SK-N-SH treated with all-trans-retinoic acid at 6 μM for 48 hours (cell line): Measurements from ENCODE around the gene SMTNL2.
"Not testable (repeated sequence)": the region's sequence is repeated elsewhere in the genome, so short reads cannot be mapped to it uniquely, and the experiment has no call there.

Source experiments
- ATAC-seq: fragments of 200-7000 bp; cut with Tn5 transposase; 3 replicates; pipeline ENCODE4 v1.9.1; 2020; ENCODE audit warnings: mild to moderate bottlenecking, moderate library complexity
- CSDC2 ChIP-seq: fragments of 250-450 bp; sonication (Bioruptor Pico); IDR thresholded peaks from 2 replicates; pipeline ENCODE4 v1.5.0; 2020; ENCODE audit warnings: mild to moderate bottlenecking, moderate library complexity
- ESRRG ChIP-seq: fragments of 250-450 bp; sonication (Bioruptor Pico); IDR thresholded peaks from 2 replicates; pipeline ENCODE4 v1.6.1; 2021; ENCODE audit warnings: mild to moderate bottlenecking
- GLIS3 ChIP-seq: fragments of 250-450 bp; sonication (Bioruptor Pico); IDR thresholded peaks from 2 replicates; pipeline ENCODE4 v1.5.0; 2020; ENCODE audit warnings: mild to moderate bottlenecking, moderate library complexity
- ISL1 ChIP-seq: fragments of 250-450 bp; sonication (Bioruptor Pico); IDR thresholded peaks from 2 replicates; pipeline ENCODE4 v2.1.2; 2022; ENCODE audit warnings: mild to moderate bottlenecking, moderate library complexity
- OSR1 ChIP-seq: fragments of 250-450 bp; sonication (Bioruptor Pico); IDR thresholded peaks from 2 replicates; pipeline ENCODE4 v1.8.0; 2022; ENCODE audit warnings: moderate library complexity, mild to moderate bottlenecking, inconsistent platforms
- PPARA ChIP-seq: fragments of 250-450 bp; sonication (Bioruptor Pico); IDR thresholded peaks from 2 replicates; pipeline ENCODE4 v1.5.0; 2020; ENCODE audit warnings: mild to moderate bottlenecking, borderline replicate concordance
- SNAI2 ChIP-seq: fragments of 250-450 bp; sonication (Bioruptor Pico); IDR thresholded peaks from 2 replicates; pipeline ENCODE4 v1.5.0; 2020; ENCODE audit warnings: mild to moderate bottlenecking, moderate library complexity
- TCF4 ChIP-seq: fragments of 250-450 bp; sonication (Bioruptor Pico); IDR thresholded peaks from 2 replicates; pipeline ENCODE4 v1.8.0; 2021; ENCODE audit warnings: mild to moderate bottlenecking, moderate library complexity, borderline replicate concordance
- TOX ChIP-seq: fragments of 250-450 bp; sonication (Bioruptor Pico); IDR thresholded peaks from 2 replicates; pipeline ENCODE4 v1.8.0; 2021; ENCODE audit warnings: mild to moderate bottlenecking, moderate library complexity, borderline replicate concordance
- ZC3H10 ChIP-seq: fragments of 250-450 bp; sonication (Bioruptor Pico); IDR thresholded peaks from 2 replicates; pipeline ENCODE4 v1.5.1; 2021; ENCODE audit warnings: mild to moderate bottlenecking, moderate library complexity
- ZFP3 ChIP-seq: fragments of 250-450 bp; sonication (Bioruptor Pico); IDR thresholded peaks from 2 replicates; pipeline ENCODE4 v1.5.0; 2020; ENCODE audit warnings: mild to moderate bottlenecking, moderate library complexity
- ZFP30 ChIP-seq: fragments of 450-650 bp; formaldehyde crosslinking; IDR thresholded peaks from 2 replicates; pipeline ENCODE4 v1.5.0; 2022; ENCODE audit warnings: mild to moderate bottlenecking, moderate library complexity
- ZNF565 ChIP-seq: fragments of 450-650 bp; formaldehyde crosslinking; conservative IDR thresholded peaks from 2 replicates; pipeline ENCODE4 v1.5.0; 2020; ENCODE audit warnings: low read depth, mild to moderate bottlenecking, moderate library complexity
- ZNF70 ChIP-seq: fragments of 450-650 bp; formaldehyde crosslinking; IDR thresholded peaks from 2 replicates; pipeline ENCODE4 v1.5.0; 2020; ENCODE audit warnings: mild to moderate bottlenecking, moderate library complexity
- ZNF8 ChIP-seq: fragments of 450-650 bp; formaldehyde crosslinking; IDR thresholded peaks from 2 replicates; pipeline ENCODE4 v1.5.0; 2020; ENCODE audit warnings: mild to moderate bottlenecking, moderate library complexity
- TF ChIP-seq, protein P1 (sequence below): fragments of 250-450 bp; sonication (Bioruptor Pico); IDR thresholded peaks from 2 replicates; pipeline ENCODE4 v1.5.1; 2021; ENCODE audit warnings: mild to moderate bottlenecking, moderate library complexity
- TF ChIP-seq, protein P2 (sequence below): fragments of 250-450 bp; sonication (Bioruptor Pico); IDR thresholded peaks from 2 replicates; pipeline ENCODE4 v1.8.0; 2020; ENCODE audit warnings: mild to moderate bottlenecking, moderate library complexity, borderline replicate concordance
- TF ChIP-seq, protein P3 (sequence below): fragments of 250-450 bp; sonication (Bioruptor Pico); IDR thresholded peaks from 2 replicates; pipeline ENCODE4 v1.8.0; 2021; ENCODE audit warnings: low read depth, mild to moderate bottlenecking, moderate library complexity, borderline replicate concordance

SMTNL2 gene

DNA sequence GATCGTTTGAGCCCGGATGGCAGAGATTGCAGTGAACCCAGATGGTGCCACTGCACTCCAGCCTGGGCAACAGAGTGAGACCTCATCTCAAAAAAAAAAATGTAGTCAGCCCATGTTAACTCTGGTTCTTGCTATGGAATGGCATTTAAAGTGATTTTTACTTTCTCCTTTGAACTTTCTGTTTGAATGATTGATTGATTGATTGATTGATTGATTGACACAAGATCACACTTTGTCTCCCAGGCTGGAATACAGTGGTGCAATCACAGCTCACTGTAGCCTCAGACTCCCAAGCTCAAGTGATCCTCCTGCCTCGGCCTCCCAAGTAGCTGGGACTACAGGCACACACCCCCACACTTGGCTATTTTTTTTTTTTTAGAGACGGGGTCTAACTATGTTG lies 17.0 kb downstream of the SMTNL2 start:
- ATAC-seq = no peak

DNA sequence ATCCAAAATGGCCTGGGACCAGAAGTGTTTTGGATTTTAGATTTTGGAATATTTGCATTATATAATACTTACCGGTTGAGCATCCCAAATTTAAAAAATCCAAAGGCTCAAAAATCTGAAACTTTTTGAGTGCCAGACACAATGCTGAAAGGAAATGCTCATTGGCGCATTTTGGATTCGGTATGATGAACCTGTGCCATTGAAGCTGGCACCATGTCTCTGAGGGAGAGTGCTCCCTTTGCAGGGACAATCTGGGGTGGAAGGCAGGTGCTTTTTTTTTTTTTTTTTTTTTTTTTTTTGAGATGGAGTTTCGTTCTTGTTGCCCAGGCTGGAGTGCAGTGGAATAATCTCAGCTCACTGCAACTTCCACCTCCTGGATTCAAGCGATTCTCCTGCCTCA lies 17.7 kb downstream of the SMTNL2 start:
- TF ChIP-seq, protein P1, sequence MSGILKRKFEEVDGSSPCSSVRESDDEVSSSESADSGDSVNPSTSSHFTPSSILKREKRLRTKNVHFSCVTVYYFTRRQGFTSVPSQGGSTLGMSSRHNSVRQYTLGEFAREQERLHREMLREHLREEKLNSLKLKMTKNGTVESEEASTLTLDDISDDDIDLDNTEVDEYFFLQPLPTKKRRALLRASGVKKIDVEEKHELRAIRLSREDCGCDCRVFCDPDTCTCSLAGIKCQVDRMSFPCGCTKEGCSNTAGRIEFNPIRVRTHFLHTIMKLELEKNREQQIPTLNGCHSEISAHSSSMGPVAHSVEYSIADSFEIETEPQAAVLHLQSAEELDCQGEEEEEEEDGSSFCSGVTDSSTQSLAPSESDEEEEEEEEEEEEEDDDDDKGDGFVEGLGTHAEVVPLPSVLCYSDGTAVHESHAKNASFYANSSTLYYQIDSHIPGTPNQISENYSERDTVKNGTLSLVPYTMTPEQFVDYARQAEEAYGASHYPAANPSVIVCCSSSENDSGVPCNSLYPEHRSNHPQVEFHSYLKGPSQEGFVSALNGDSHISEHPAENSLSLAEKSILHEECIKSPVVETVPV (CRISPR knock-in tag) = no peak
- TF ChIP-seq, protein P2, sequence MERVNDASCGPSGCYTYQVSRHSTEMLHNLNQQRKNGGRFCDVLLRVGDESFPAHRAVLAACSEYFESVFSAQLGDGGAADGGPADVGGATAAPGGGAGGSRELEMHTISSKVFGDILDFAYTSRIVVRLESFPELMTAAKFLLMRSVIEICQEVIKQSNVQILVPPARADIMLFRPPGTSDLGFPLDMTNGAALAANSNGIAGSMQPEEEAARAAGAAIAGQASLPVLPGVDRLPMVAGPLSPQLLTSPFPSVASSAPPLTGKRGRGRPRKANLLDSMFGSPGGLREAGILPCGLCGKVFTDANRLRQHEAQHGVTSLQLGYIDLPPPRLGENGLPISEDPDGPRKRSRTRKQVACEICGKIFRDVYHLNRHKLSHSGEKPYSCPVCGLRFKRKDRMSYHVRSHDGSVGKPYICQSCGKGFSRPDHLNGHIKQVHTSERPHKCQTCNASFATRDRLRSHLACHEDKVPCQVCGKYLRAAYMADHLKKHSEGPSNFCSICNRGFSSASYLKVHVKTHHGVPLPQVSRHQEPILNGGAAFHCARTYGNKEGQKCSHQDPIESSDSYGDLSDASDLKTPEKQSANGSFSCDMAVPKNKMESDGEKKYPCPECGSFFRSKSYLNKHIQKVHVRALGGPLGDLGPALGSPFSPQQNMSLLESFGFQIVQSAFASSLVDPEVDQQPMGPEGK (CRISPR knock-in tag) = no peak
- no peak for TF ChIP-seq OSR1 (CRISPR knock-in tag)
- TF ChIP-seq TCF4 (CRISPR knock-in tag) = no peak
- TF ChIP-seq ISL1 (CRISPR knock-in tag) = no peak
- TF ChIP-seq SNAI2 = no peak
- no peak for TF ChIP-seq TOX
- TF ChIP-seq ZFP30 = no peak
- TF ChIP-seq, protein P3, sequence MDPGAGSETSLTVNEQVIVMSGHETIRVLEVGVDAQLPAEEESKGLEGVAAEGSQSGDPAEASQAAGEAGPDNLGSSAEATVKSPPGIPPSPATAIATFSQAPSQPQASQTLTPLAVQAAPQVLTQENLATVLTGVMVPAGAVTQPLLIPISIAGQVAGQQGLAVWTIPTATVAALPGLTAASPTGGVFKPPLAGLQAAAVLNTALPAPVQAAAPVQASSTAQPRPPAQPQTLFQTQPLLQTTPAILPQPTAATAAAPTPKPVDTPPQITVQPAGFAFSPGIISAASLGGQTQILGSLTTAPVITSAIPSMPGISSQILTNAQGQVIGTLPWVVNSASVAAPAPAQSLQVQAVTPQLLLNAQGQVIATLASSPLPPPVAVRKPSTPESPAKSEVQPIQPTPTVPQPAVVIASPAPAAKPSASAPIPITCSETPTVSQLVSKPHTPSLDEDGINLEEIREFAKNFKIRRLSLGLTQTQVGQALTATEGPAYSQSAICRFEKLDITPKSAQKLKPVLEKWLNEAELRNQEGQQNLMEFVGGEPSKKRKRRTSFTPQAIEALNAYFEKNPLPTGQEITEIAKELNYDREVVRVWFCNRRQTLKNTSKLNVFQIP (CRISPR knock-in tag) = no peak
- TF ChIP-seq ZNF565 (CRISPR knock-in tag) = no peak
- TF ChIP-seq CSDC2 (CRISPR knock-in tag) = no peak
- no peak for TF ChIP-seq GLIS3 (CRISPR knock-in tag)
- no peak for TF ChIP-seq ZFP3
- no peak for ATAC-seq

More for the DNA sequence above, 17.0 kb downstream of the SMTNL2 start:
- TF ChIP-seq TOX (no peak), ZNF70 (CRISPR knock-in tag) (no peak), OSR1 (CRISPR knock-in tag) (no peak), ZNF8 (CRISPR knock-in tag) (no peak), ESRRG (CRISPR knock-in tag) (no peak), CSDC2 (CRISPR knock-in tag) (no peak), TCF4 (CRISPR knock-in tag) (no peak), PPARA (CRISPR knock-in tag) (no peak), ZC3H10 (no peak), ZNF565 (CRISPR knock-in tag) (no peak)
- TF ChIP-seq, protein P1 (CRISPR knock-in tag) = no peak
- TF ChIP-seq, protein P2 (CRISPR knock-in tag) = no peak
- TF ChIP-seq, protein P3 (CRISPR knock-in tag) = no peak

DNA sequence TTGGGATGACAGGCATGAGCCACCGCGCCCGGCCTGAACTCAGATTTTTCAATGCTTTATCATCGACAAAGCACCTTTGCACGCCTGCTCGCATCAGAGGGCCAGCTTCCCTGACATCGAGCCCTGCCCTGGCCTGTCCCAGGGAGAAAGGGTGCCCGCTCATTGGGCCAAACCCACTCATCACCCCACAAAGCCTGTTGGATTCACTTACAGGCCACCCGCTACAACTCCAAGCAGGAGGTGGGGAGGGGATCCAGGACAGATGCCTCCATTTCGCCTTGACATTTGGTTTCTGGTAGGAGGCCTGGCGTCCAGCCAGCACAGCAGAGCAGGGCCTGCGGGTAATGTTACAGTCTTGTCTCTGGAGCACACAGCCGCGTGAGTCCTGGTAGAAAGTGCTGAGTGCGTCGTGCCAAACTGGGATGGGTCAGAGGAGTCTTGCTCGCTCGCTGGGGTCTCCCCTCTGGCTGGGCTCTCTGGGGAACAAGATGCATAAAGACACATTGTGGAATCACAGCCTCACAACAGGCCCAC lies 19.8 kb downstream of the SMTNL2 start:
- peak; percentile 90 for ATAC-seq
- peak; percentile 56; the same call in 1 of the 2 replicates for TF ChIP-seq TCF4 (CRISPR knock-in tag)
- TF ChIP-seq, protein P3 (CRISPR knock-in tag) = no peak
- TF ChIP-seq PPARA (CRISPR knock-in tag) = no peak

DNA sequence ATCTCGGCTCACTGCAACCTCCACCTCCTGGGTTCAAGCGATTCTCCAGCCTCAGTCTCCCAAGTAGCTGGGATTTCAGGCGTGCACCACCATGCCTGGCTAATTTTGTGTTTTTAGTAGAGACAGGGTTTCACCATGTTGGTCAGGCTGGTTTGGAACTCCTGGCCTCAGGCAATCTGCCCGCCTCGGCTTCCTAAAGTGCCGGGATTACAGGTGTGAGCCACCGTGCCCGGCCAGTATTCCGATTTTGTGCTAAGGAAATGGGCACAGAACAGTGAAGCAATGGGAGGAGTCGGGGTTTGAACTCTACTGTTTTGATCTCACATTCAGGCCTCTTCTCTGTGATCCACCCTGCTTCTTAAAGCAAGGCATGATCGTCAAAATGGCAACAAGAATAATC lies 20.4 kb downstream of the SMTNL2 start:
- ATAC-seq = not testable (repeated sequence)
